Measurements from ENCODE around the gene TMEM167B.

The TMEM167B gene

GRCh38 chr1:109083923-109084322 lies 6.6 kb upstream of the TMEM167B start:
- Histone ChIP-seq H3K9me3 (ENCODE audit: low read length) (no peaks in the 10 kb centered on the region), H3K4me3 (ENCODE audit: low read depth in 1 of 2, low read length in 2 of 2) (no peak overlapping the region), H3K27ac (ENCODE audit: low read depth, low read length) (no peak overlapping the region), H3K36me3 (ENCODE audit: insufficient read depth, low read length) (no peaks in the 10 kb centered on the region), H3K9ac (ENCODE audit: low read length) (no peak overlapping the region), H3K4me1 (ENCODE audit: insufficient read depth, low read length) (peaks cover 2% of the 10 kb centered on the region), H3K27me3 (ENCODE audit: control insufficient read depth in 1 of 2, insufficient read depth in 2 of 2, low read length in 2 of 2) (no peaks in the 10 kb centered on the region)

GRCh38 chr1:109084563-109085517 lies 5.7 kb upstream of the TMEM167B start:
- Histone ChIP-seq H3K9me3 (ENCODE audit: low read length) (no peaks in the 10 kb centered on the region), H3K27ac (ENCODE audit: low read depth, low read length) (no peak overlapping the region), H3K27me3 (ENCODE audit: control insufficient read depth in 1 of 2, insufficient read depth in 2 of 2, low read length in 2 of 2) (no peaks in the 10 kb centered on the region), H3K36me3 (ENCODE audit: insufficient read depth, low read length) (no peaks in the 10 kb centered on the region), H3K4me1 (ENCODE audit: insufficient read depth, low read length) (peaks cover 11% of the 10 kb centered on the region), H3K4me3 (ENCODE audit: low read depth in 1 of 2, low read length in 2 of 2) (no peak overlapping the region), H3K9ac (ENCODE audit: low read length) (no peak overlapping the region)

- peaks cover 2% of the 10 kb centered on the region for H3K36me3 ChIP-seq (ENCODE audit: insufficient read depth, low read length)
- no peak overlapping the region for H3K9ac ChIP-seq (ENCODE audit: low read length)
- H3K4me3 ChIP-seq (ENCODE audit: low read depth in 1 of 2, low read length in 2 of 2): peak overlapping the region; percentile 91
- no peaks in the 10 kb centered on the region for H3K27me3 ChIP-seq (ENCODE audit: control insufficient read depth in 1 of 2, insufficient read depth in 2 of 2, low read length in 2 of 2)
- no peaks in the 10 kb centered on the region for H3K9me3 ChIP-seq (ENCODE audit: low read length)
- H3K27ac ChIP-seq (ENCODE audit: low read depth, low read length): no peak overlapping the region
- H3K4me1 ChIP-seq (ENCODE audit: insufficient read depth, low read length): peaks cover 32% of the 10 kb centered on the region
Observed at GRCh38 chr1:109089242-109090015, 1.1 kb upstream of the TMEM167B start.

- Histone ChIP-seq H3K9me3 (ENCODE audit: low read length) (no peaks in the 10 kb centered on the region), H3K4me3 (ENCODE audit: low read depth in 1 of 2, low read length in 2 of 2) (peak overlapping the region; percentile 91), H3K27me3 (ENCODE audit: control insufficient read depth in 1 of 2, insufficient read depth in 2 of 2, low read length in 2 of 2) (no peaks in the 10 kb centered on the region), H3K27ac (ENCODE audit: low read depth, low read length) (peak overlapping the region; percentile 99), H3K36me3 (ENCODE audit: insufficient read depth, low read length) (peaks cover 20% of the 10 kb centered on the region), H3K4me1 (ENCODE audit: insufficient read depth, low read length) (peaks cover 39% of the 10 kb centered on the region), H3K9ac (ENCODE audit: low read length) (peak overlapping the region; percentile 98)
Observed at GRCh38 chr1:109091078-109091838, 694 bp downstream of the TMEM167B start.

GRCh38 chr1:109091839-109092193 lies 1.3 kb downstream of the TMEM167B start:
- Histone ChIP-seq H3K4me1 (ENCODE audit: insufficient read depth, low read length) (peaks cover 39% of the 10 kb centered on the region), H3K36me3 (ENCODE audit: insufficient read depth, low read length) (peaks cover 24% of the 10 kb centered on the region), H3K27ac (ENCODE audit: low read depth, low read length) (peak overlapping the region; percentile 99), H3K9me3 (ENCODE audit: low read length) (no peaks in the 10 kb centered on the region), H3K27me3 (ENCODE audit: control insufficient read depth in 1 of 2, insufficient read depth in 2 of 2, low read length in 2 of 2) (no peaks in the 10 kb centered on the region), H3K9ac (ENCODE audit: low read length) (peak overlapping the region; percentile 98), H3K4me3 (ENCODE audit: low read depth in 1 of 2, low read length in 2 of 2) (peak overlapping the region; percentile 91)

- Histone ChIP-seq H3K4me1 (ENCODE audit: insufficient read depth, low read length) (peaks cover 33% of the 10 kb centered on the region), H3K9ac (ENCODE audit: low read length) (peak overlapping the region; percentile 69), H3K36me3 (ENCODE audit: insufficient read depth, low read length) (peaks cover 24% of the 10 kb centered on the region), H3K27me3 (ENCODE audit: control insufficient read depth in 1 of 2, insufficient read depth in 2 of 2, low read length in 2 of 2) (no peaks in the 10 kb centered on the region), H3K9me3 (ENCODE audit: low read length) (no peaks in the 10 kb centered on the region), H3K4me3 (ENCODE audit: low read depth in 1 of 2, low read length in 2 of 2) (no peak overlapping the region), H3K27ac (ENCODE audit: low read depth, low read length) (peak overlapping the region; percentile 78)
Observed at GRCh38 chr1:109094377-109094803, 3.8 kb downstream of the TMEM167B start.

GRCh38 chr1:109094871-109095270 lies 4.3 kb downstream of the TMEM167B start:
- Histone ChIP-seq H3K27me3 (ENCODE audit: control insufficient read depth in 1 of 2, insufficient read depth in 2 of 2, low read length in 2 of 2) (no peaks in the 10 kb centered on the region), H3K9ac (ENCODE audit: low read length) (peak overlapping the region; percentile 69), H3K36me3 (ENCODE audit: insufficient read depth, low read length) (peaks cover 24% of the 10 kb centered on the region), H3K4me1 (ENCODE audit: insufficient read depth, low read length) (peaks cover 28% of the 10 kb centered on the region), H3K9me3 (ENCODE audit: low read length) (no peaks in the 10 kb centered on the region), H3K27ac (ENCODE audit: low read depth, low read length) (peak overlapping the region; percentile 78), H3K4me3 (ENCODE audit: low read depth in 1 of 2, low read length in 2 of 2) (no peak overlapping the region)

GRCh38 chr1:109095631-109096030 lies 5.1 kb downstream of the TMEM167B start:
- Histone ChIP-seq H3K4me1 (ENCODE audit: insufficient read depth, low read length) (peaks cover 28% of the 10 kb centered on the region), H3K9ac (ENCODE audit: low read length) (no peak overlapping the region)

GRCh38 chr1:109096120-109096519 lies 5.6 kb downstream of the TMEM167B start:
- Histone ChIP-seq H3K27me3 (ENCODE audit: control insufficient read depth in 1 of 2, insufficient read depth in 2 of 2, low read length in 2 of 2) (no peaks in the 10 kb centered on the region), H3K27ac (ENCODE audit: low read depth, low read length) (no peak overlapping the region), H3K4me3 (ENCODE audit: low read depth in 1 of 2, low read length in 2 of 2) (no peak overlapping the region), H3K9ac (ENCODE audit: low read length) (no peak overlapping the region), H3K36me3 (ENCODE audit: insufficient read depth, low read length) (peaks cover 24% of the 10 kb centered on the region), H3K9me3 (ENCODE audit: low read length) (no peaks in the 10 kb centered on the region), H3K4me1 (ENCODE audit: insufficient read depth, low read length) (peaks cover 28% of the 10 kb centered on the region)

More at GRCh38 chr1:109095631-109096030, 5.1 kb downstream of the TMEM167B start:
- H3K4me3 ChIP-seq (ENCODE audit: low read depth in 1 of 2, low read length in 2 of 2): no peak overlapping the region
- no peaks in the 10 kb centered on the region for H3K9me3 ChIP-seq (ENCODE audit: low read length)
- H3K27ac ChIP-seq (ENCODE audit: low read depth, low read length): no peak overlapping the region
- no peaks in the 10 kb centered on the region for H3K27me3 ChIP-seq (ENCODE audit: control insufficient read depth in 1 of 2, insufficient read depth in 2 of 2, low read length in 2 of 2)
- peaks cover 24% of the 10 kb centered on the region for H3K36me3 ChIP-seq (ENCODE audit: insufficient read depth, low read length)

- Histone ChIP-seq H3K9ac (ENCODE audit: low read length) (peak overlapping the region; percentile 80), H3K4me3 (ENCODE audit: low read depth in 1 of 2, low read length in 2 of 2) (peak overlapping the region; percentile 63 to 77), H3K27me3 (ENCODE audit: control insufficient read depth in 1 of 2, insufficient read depth in 2 of 2, low read length in 2 of 2) (no peaks in the 10 kb centered on the region), H3K36me3 (ENCODE audit: insufficient read depth, low read length) (peaks cover 14% of the 10 kb centered on the region), H3K4me1 (ENCODE audit: insufficient read depth, low read length) (no peaks in the 10 kb centered on the region), H3K27ac (ENCODE audit: low read depth, low read length) (peak overlapping the region; percentile 89), H3K9me3 (ENCODE audit: low read length) (no peaks in the 10 kb centered on the region)
Observed at GRCh38 chr1:109099938-109100773, 9.6 kb downstream of the TMEM167B start.

Data from muscle layer of colon (tissue), 2 donors.